H1 (cell line): ENCODE data around the gene SLC45A1. TPM values are rescaled to one million over a fixed set of nuclear protein-coding genes. Genes with fewer than 3 reads are reported as not detected.

Experiments used
- CTCF ChIA-PET: fragments of 300-600 bp; sonication (Branson Sonifier 250); formaldehyde crosslinking; loops from one replicate; lab custom pipeline; 2021; ENCODE audit not compliant: partially characterized antibody; lab: Charles Lee
- POLR2A ChIA-PET: fragments of 300-600 bp; sonication (Branson Sonifier 250); formaldehyde crosslinking; loops from one replicate; lab custom pipeline; 2021; ENCODE audit warnings: inconsistent platforms; ENCODE audit not compliant: partially characterized antibody; lab: Charles Lee
- DNase-seq, 2 experiments: peaks; one replicate each; pipeline versions ENCODE4 v3.0.0 to v3.0.0-alpha.2; 2010 to 2022; ENCODE audit warnings: low spot score in 2 of 2, low read depth in 1 of 2, mixed read lengths in 1 of 2
- FAIRE-seq: peaks from 2 replicates; lab custom pipeline; 2011; peaks lifted over from hg19 to GRCh38; lab: Jason Lieb, UNC
- H2AFZ ChIP-seq: 2 replicates; pipeline ENCODE4 v1.8.1; 2012; ENCODE audit warnings: low read length, inconsistent platforms
- H2AK5ac ChIP-seq: 2 replicates; pipeline ENCODE4 v1.6.1; 2013; ENCODE audit warnings: low read depth, low read length
- H2BK120ac ChIP-seq: replicated peaks from 2 replicates; pipeline ENCODE3; 2013; ENCODE audit warnings: low read depth, low read length, inconsistent platforms
- H2BK12ac ChIP-seq: 2 replicates; pipeline ENCODE4 v1.6.1; 2013; ENCODE audit warnings: low read depth, low read length
- H2BK15ac ChIP-seq: 2 replicates; pipeline ENCODE4 v1.6.1; 2013; ENCODE audit warnings: low read length
- H2BK20ac ChIP-seq: 2 replicates; pipeline ENCODE4 v1.6.1; 2013; ENCODE audit warnings: low read length
- H2BK5ac ChIP-seq: 2 replicates; pipeline ENCODE4 v1.6.1; 2013; ENCODE audit warnings: low read depth, low read length
- H3K14ac ChIP-seq: 2 replicates; pipeline ENCODE4 v1.6.1; 2013; ENCODE audit warnings: inconsistent platforms; ENCODE audit not compliant: insufficient read length
- H3K18ac ChIP-seq: 2 replicates; pipeline ENCODE4 v1.6.1; 2013; ENCODE audit warnings: low read length; ENCODE audit errors: extremely low read depth
- H3K23ac ChIP-seq: 2 replicates; pipeline ENCODE4 v1.6.1; 2013; ENCODE audit warnings: inconsistent platforms; ENCODE audit not compliant: insufficient read length
- H3K23me2 ChIP-seq: 2 replicates; pipeline ENCODE4 v1.6.1; 2013; ENCODE audit warnings: low read depth, low read length
- H3K27ac ChIP-seq: 2 replicates; pipeline ENCODE4 v1.6.1; 2011; ENCODE audit warnings: low read depth, low read length, inconsistent platforms
- H3K27me3 ChIP-seq, 4 experiments: replicated peaks in 1 of 4; 1 replicate in 1 of 4; 2 replicates in 3 of 4; pipeline versions ENCODE4 v1.6.1 to v1.8.1; 2011 to 2013; ENCODE audit warnings: low read length in 3 of 4, mild to moderate bottlenecking in 3 of 4, inconsistent platforms in 2 of 4, mixed read lengths in 2 of 4, moderate library complexity in 1 of 4; ENCODE audit not compliant: control insufficient read depth in 3 of 4, insufficient read depth in 3 of 4; ENCODE audit errors: extremely low read depth in 1 of 4
- H3K36me3 ChIP-seq, 4 experiments: 2 replicates each; pipeline versions ENCODE4 v1.6.1 to v1.8.1; 2011 to 2013; ENCODE audit warnings: mild to moderate bottlenecking in 4 of 4, low read length in 3 of 4, moderate library complexity in 2 of 4, control low read depth in 1 of 4, inconsistent platforms in 1 of 4; ENCODE audit not compliant: insufficient read depth in 4 of 4, control insufficient read depth in 2 of 4
- H3K4ac ChIP-seq: replicated peaks from 2 replicates; pipeline ENCODE3; 2013; ENCODE audit warnings: low read length, low read depth, mixed read lengths, inconsistent platforms; ENCODE audit not compliant: insufficient read length
- H3K4me1 ChIP-seq, 4 experiments: replicated peaks in 1 of 4; 1 replicate in 1 of 4; 2 replicates in 3 of 4; pipeline versions ENCODE4 v1.6.1 to v1.8.1; 2011 to 2013; ENCODE audit warnings: low read length in 3 of 4, inconsistent platforms in 2 of 4, mixed read lengths in 1 of 4; ENCODE audit not compliant: insufficient read depth in 4 of 4, control insufficient read depth in 3 of 4
- H3K4me2 ChIP-seq, 2 experiments: 2 replicates each; pipeline versions ENCODE4 v1.6.1 to v1.8.1; 2011 to 2013; ENCODE audit warnings: low read depth in 2 of 2, low read length in 2 of 2, control low read depth in 1 of 2, inconsistent platforms in 1 of 2, mild to moderate bottlenecking in 1 of 2; ENCODE audit not compliant: insufficient read depth in 1 of 2
- H3K4me3 ChIP-seq, 4 experiments: fragments of 200-600, 300-600 bp in 1 of 4; sonication (generic), shearing (Covaris generic), sonication (Bioruptor Twin) in 1 of 4; 2 replicates each; pipeline versions ENCODE4 v1.5.1 to v1.8.1; 2011 to 2016; ENCODE audit warnings: low read length in 4 of 4, low read depth in 3 of 4, control low read depth in 2 of 4, inconsistent platforms in 2 of 4, mild to moderate bottlenecking in 2 of 4, mixed read lengths in 1 of 4, moderate library complexity in 1 of 4; ENCODE audit not compliant: insufficient read depth in 2 of 4; ENCODE audit errors: extremely low read depth in 1 of 4
- H3K56ac ChIP-seq: replicated peaks from 2 replicates; pipeline ENCODE3; 2013; ENCODE audit warnings: low read depth, mild to moderate bottlenecking, mixed read lengths, low read length, inconsistent platforms; ENCODE audit not compliant: insufficient read length
- H3K79me1 ChIP-seq: 2 replicates; pipeline ENCODE4 v1.6.1; 2013; ENCODE audit warnings: low read depth, low read length, control low read depth
- H3K79me2 ChIP-seq, 2 experiments: 2 replicates each; pipeline versions ENCODE4 v1.6.1 to v1.8.1; 2012 to 2013; ENCODE audit warnings: low read length in 2 of 2, mild to moderate bottlenecking in 2 of 2, inconsistent platforms in 1 of 2; ENCODE audit not compliant: insufficient read depth in 2 of 2, control insufficient read depth in 1 of 2
- H3K9ac ChIP-seq, 4 experiments: replicated peaks in 1 of 4; 1 replicate in 1 of 4; 2 replicates in 3 of 4; pipeline versions ENCODE4 v1.6.1 to v1.8.1; 2011 to 2013; ENCODE audit warnings: low read depth in 3 of 4, low read length in 3 of 4, control low read depth in 2 of 4, mild to moderate bottlenecking in 2 of 4, moderate library complexity in 2 of 4, inconsistent platforms in 1 of 4; ENCODE audit errors: extremely low read depth in 1 of 4
- H3K9me3 ChIP-seq, 2 experiments: 2 replicates each; pipeline versions ENCODE4 v1.6.1 to v1.8.1; 2012 to 2013; ENCODE audit warnings: mild to moderate bottlenecking in 2 of 2, moderate library complexity in 2 of 2, control low read depth in 1 of 2, inconsistent platforms in 1 of 2, low read depth in 1 of 2, low read length in 1 of 2, mixed read lengths in 1 of 2; ENCODE audit not compliant: insufficient read depth in 2 of 2
- H4K20me1 ChIP-seq, 2 experiments: replicated peaks in 1 of 2; 2 replicates each; pipeline versions ENCODE3 to v1.8.1; 2011 to 2013; ENCODE audit warnings: inconsistent platforms in 2 of 2, low read length in 2 of 2, mild to moderate bottlenecking in 1 of 2; ENCODE audit not compliant: insufficient read depth in 2 of 2, control insufficient read depth in 1 of 2
- H4K5ac ChIP-seq: 2 replicates; pipeline ENCODE4 v1.6.1; 2013; ENCODE audit warnings: low read length, low read depth, mixed read lengths, inconsistent platforms; ENCODE audit not compliant: insufficient read length
- H4K8ac ChIP-seq: 2 replicates; pipeline ENCODE4 v1.8.0; 2013; ENCODE audit warnings: mild to moderate bottlenecking, moderate library complexity, low read length, inconsistent platforms; ENCODE audit not compliant: insufficient read depth; ENCODE audit errors: extremely low read depth
- H4K91ac ChIP-seq: replicated peaks from 2 replicates; pipeline ENCODE3; 2013; ENCODE audit warnings: low read length, mixed read lengths, inconsistent platforms; ENCODE audit not compliant: insufficient read length
- CBX8 ChIP-seq: fragments of 300-800, 300-1000 bp; sonication (generic); IDR thresholded peaks from 2 replicates; pipeline ENCODE4 v1.7.1; 2016; ENCODE audit warnings: low read depth, low read length, borderline replicate concordance
- CEBPB ChIP-seq: IDR thresholded peaks from 2 replicates; pipeline ENCODE4 v1.6.1; 2012; ENCODE audit warnings: low read depth, low read length
- CREB1 ChIP-seq: IDR thresholded peaks from 2 replicates; pipeline ENCODE4 v1.6.1; 2012; ENCODE audit warnings: inconsistent platforms
- CTBP2 ChIP-seq: IDR thresholded peaks from 2 replicates; pipeline ENCODE4 v1.7.0; 2011; ENCODE audit warnings: borderline replicate concordance, mild to moderate bottlenecking, moderate library complexity, mixed read lengths, low read length; ENCODE audit not compliant: insufficient read depth, insufficient read length
- EGR1 ChIP-seq: IDR thresholded peaks from 2 replicates; pipeline ENCODE4 v1.6.1; 2011; ENCODE audit warnings: low read depth, low read length, borderline replicate concordance
- GABPA ChIP-seq: IDR thresholded peaks from 2 replicates; pipeline ENCODE4 v1.6.1; 2011; ENCODE audit warnings: mild to moderate bottlenecking, low read length, moderate library complexity, borderline replicate concordance; ENCODE audit not compliant: insufficient read depth
- NANOG ChIP-seq: IDR thresholded peaks from 2 replicates; pipeline ENCODE4 v1.6.1; 2011; ENCODE audit warnings: low read length, low read depth, mild to moderate bottlenecking, inconsistent platforms; ENCODE audit not compliant: insufficient read depth, poor library complexity, severe bottlenecking
- NRF1 ChIP-seq: IDR thresholded peaks from 2 replicates; pipeline ENCODE4 v1.6.1; 2011; ENCODE audit warnings: mild to moderate bottlenecking, low read depth, low read length, improper control_type of control experiment
- PHF8 ChIP-seq: fragments of 200-600 bp; sonication (generic); conservative IDR thresholded peaks from 2 replicates; pipeline ENCODE4 v1.7.1; 2012; ENCODE audit warnings: low read depth, mild to moderate bottlenecking, inconsistent platforms, low read length, moderate library complexity
- RBBP5 ChIP-seq: IDR thresholded peaks from 2 replicates; pipeline ENCODE4 v1.7.1; 2012; ENCODE audit warnings: low read depth, mild to moderate bottlenecking, inconsistent platforms, low read length, moderate library complexity, borderline replicate concordance
- SIX5 ChIP-seq: IDR thresholded peaks from 2 replicates; pipeline ENCODE4 v1.6.1; 2011; ENCODE audit warnings: mild to moderate bottlenecking, low read depth, low read length
- SP2 ChIP-seq: IDR thresholded peaks from 2 replicates; pipeline ENCODE4 v1.6.1; 2012; ENCODE audit warnings: mild to moderate bottlenecking, low read length, inconsistent platforms
- WGBS, 2 experiments: shearing (Covaris generic) in 1 of 2; methylation state at CpG; one replicate each; pipeline versions ENCODE4 v1.1.6 to v1.1.7; 2013 to 2015; ENCODE audit warnings: low lambda C conversion rate in 2 of 2, mixed read lengths in 2 of 2, inconsistent platforms in 1 of 2, low coverage in 1 of 2, missing lambda C conversion rate in 1 of 2; ENCODE audit not compliant: insufficient replicate concordance in 2 of 2, insufficient coverage in 1 of 2, insufficient read length in 1 of 2; ENCODE audit errors: extremely low coverage in 1 of 2, missing lambda C conversion rate in 1 of 2; 5-methylcytosine and 5-hydroxymethylcytosine counted together
- polyA plus RNA-seq, 7 experiments: library from polyadenylated mRNA; depleted of rRNA in 3 of 7; stranded (reverse) in 5 of 7; unstranded in 2 of 7; fragments of >200 nt in 5 of 7; fragments of 200-250 nt in 2 of 7; gene quantifications; 1 replicate in 5 of 7; 2 replicates in 1 of 7; 4 replicates in 1 of 7; pipeline versions ENCODE4 v1.2.1 to v1.2.3, GENCODE V29; 2011 to 2013; ENCODE audit warnings: missing spikeins in 2 of 7, mixed read lengths in 2 of 7
- total RNA-seq: library from RNA; stranded (reverse); fragmentation: NEBNext Ultra II Directional; extraction: Animal tissue kit (Norgen Biotek cat#: 25700); gene quantifications from 2 replicates; pipeline ENCODE4 v1.2.1, GENCODE V29; 2021

SLC45A1 gene
- total and polyA plus RNA-seq, 2 of the 8 experiments (the other 6 are each of a cell fraction or from before 2014, with no cell fraction given): 1.0 to 1.7 TPM

GRCh38 chr1:8363186-8363766 is 45.4 kb downstream of the SLC45A1 start:
- H3K56ac ChIP-seq: no peak overlapping the region
- no peaks in the 10 kb centered on the region for H3K27me3 ChIP-seq
- H2AK5ac ChIP-seq: no peak overlapping the region
- no peak overlapping the region for H3K23ac ChIP-seq
- no peak overlapping the region for H4K5ac ChIP-seq
- no peak overlapping the region for H2BK20ac ChIP-seq
- peaks cover 10 to 48% (median 39%) of the 10 kb centered on the region in 4 experiments for H3K36me3 ChIP-seq
- no peak overlapping the region for H4K91ac ChIP-seq
- no peak overlapping the region for H3K4me3 ChIP-seq
- H2AFZ ChIP-seq: no peak overlapping the region
- 89% methylated on average over 8 of the region's 8 CpGs; no CpG with 5 or more reads in 1 of the 2 experiments for WGBS, 2 experiments
- no peak overlapping the region for H3K4ac ChIP-seq
- H3K18ac ChIP-seq: no peak overlapping the region
- no peak overlapping the region for H3K4me2 ChIP-seq
- peaks cover 0 to 15% of the 10 kb centered on the region in 2 experiments; a peak in 1 of 4 replicates for H3K79me2 ChIP-seq
- H3K9me3 ChIP-seq: no peaks in the 10 kb centered on the region
- H2BK120ac ChIP-seq: no peak overlapping the region
- peaks cover 2 to 5% (median 3%) of the 10 kb centered on the region in 4 experiments; a peak in 4 of 7 replicates for H3K4me1 ChIP-seq
- POLR2A ChIA-PET: interaction anchor here (0.8 kb wide), 1 partner anchor 13 kb away, joined by 3 read pairs; no protein-coding TSS in a partner anchor
- no peak for TF ChIP-seq SP2
- no peak for TF ChIP-seq SIX5
- no peak for TF ChIP-seq CTBP2
- no peak for TF ChIP-seq CBX8
- TF ChIP-seq GABPA: no peak
- no peak for TF ChIP-seq PHF8
- TF ChIP-seq CEBPB: no peak
- no peak for TF ChIP-seq NRF1
- TF ChIP-seq NANOG: no peak
- no peak for TF ChIP-seq RBBP5
- TF ChIP-seq CREB1: no peak
- TF ChIP-seq EGR1: no peak
- no peak overlapping the region for H2BK12ac ChIP-seq
- no peak overlapping the region for H4K8ac ChIP-seq
- H4K20me1 ChIP-seq: peaks cover 0 to 9% of the 10 kb centered on the region in 2 experiments
- no peak overlapping the region for H3K14ac ChIP-seq
- H3K9ac ChIP-seq: no peak overlapping the region
- no peak overlapping the region for H3K27ac ChIP-seq
- no peak for DNase-seq
- H2BK15ac ChIP-seq: no peak overlapping the region
- CTCF ChIA-PET: interaction anchor here (0.6 to 6.1 kb wide), 8 partner anchors 12 to 1281 kb away, joined by 3 to 42 read pairs (median 3); no protein-coding TSS in a partner anchor
- FAIRE-seq: no peak
- H3K23me2 ChIP-seq: no peaks in the 10 kb centered on the region
- no peak overlapping the region; the same call in 1 of the 2 replicates for H2BK5ac ChIP-seq
- H3K79me1 ChIP-seq: peaks cover 11% of the 10 kb centered on the region
